Measurements from ENCODE around the gene ARHGEF6.
A peak's percentile ranks its signal among the peaks of the same experiment; 100 is the strongest.

The ARHGEF6 gene

DNA sequence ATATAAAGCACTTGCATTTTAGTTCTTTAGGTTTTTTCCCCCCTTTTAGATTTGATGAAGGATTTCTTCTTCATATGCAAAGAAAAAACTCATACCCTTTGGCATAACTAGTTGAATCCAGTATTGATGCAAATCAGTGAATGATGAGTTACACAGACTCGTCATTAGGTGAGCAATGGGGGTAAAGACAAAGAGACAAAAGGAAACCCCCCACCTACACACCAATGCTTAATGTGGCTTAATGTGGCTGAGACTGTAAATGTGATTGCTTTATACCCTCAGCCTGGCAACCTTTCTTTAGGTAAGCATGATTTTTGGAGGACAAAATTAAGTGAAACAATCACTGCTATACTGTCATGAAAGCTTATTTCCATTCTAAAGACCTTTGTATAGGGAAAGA is 93.3 kb downstream of the ARHGEF6 start:
- peak; percentile 43 for DNase-seq

DNA sequence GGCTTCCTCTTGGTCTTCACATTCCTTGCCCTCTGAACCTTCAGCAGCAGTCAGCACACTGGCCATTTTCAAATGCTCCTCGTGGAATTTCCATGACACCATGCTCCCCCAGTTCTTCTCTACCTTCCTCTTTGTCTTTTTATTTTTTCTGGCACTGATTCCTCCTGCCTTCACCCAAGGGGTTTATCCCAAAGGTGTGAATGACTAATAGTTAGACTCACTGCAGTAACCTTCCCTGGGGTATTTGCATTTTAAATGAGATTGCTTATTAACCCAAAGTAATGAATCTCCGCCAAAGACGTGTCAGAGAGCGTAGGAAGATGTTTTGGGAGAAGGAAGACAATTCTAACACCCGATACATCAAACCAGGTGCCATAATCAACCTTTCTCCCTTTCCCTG is 96.6 kb downstream of the ARHGEF6 start:
- DNase-seq = no peak

DNA sequence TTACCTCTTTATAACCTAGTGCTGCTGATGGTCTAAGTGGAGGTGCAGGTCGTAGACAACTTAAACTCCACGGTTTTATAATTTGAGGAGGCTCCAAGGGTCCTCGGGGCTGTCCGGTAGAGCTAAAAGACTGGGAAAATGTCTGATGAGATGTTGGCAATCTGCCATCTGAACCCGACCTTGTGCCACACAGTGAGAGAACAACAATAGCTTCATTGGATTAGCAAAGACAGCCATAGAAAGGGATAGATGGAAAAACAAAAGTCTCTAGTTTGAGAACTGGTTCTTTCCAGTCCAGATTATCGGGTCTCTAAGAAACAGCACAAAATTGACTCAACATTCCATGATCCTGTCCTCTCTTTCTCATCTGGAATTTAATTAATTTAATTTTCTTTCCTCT is 101.2 kb downstream of the ARHGEF6 start:
- no peak for DNase-seq

DNA sequence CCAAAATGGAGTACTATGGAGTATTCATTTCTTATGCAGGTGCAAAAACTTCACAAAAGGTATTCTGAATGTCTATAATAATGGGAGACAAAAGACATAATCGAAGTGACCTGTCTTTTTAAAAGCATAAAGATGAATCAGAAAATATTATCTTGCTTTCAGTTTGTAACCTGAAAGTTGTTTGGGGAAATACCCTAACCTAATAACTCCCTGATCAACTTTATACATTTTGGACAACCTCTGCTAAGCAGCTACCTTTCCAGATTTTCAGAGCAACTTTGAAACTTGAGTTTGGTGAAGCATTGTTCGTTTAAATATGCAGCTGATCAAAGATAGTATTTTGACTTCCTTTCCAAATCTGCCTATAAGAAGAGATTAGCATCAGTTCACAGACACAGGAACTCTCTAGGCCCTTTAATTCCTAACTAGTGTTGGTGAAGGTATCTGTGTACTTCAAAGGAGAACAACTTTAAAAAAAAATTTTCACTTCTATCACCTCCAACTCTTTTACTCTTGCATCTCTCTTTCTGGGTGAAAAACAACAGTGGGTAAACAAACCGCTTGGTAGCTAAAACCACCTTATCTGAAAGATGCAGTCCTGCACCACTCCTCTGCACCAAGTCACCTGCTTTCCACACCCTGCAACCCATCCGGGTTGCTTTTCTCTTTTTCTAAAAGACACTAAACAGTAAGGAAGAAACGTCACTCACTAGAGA is 106.3 kb downstream of the ARHGEF6 start:
- DNase-seq = peak; percentile 64

DNA sequence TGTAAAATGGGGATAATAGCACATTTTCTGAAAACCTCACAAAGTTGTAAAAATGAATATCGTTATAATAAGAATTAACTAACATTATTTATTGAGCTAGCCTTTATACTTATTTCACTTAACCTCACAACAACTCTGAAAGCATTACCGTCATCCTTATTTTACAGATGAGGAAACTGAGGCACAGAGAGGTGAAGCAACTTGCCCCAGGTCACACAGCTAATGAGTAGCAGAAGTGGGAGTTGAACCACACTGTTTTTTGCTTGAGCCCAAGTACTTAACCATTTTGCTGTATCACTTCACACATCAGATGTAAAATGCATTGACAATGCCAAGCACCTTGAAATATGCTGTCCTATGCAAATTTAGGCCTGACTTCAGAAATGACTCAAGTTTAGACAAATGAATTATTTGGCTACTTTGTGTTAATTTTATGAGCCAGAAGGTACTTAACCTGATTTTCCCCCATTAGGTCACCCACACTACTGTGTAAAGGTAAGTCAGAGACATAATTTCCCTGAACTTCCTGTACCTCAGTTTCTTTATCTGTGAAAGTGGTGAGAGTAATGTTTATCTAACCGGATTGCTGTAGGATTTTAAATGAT is 109.6 kb downstream of the ARHGEF6 start:
- DNase-seq = no peak

DNA sequence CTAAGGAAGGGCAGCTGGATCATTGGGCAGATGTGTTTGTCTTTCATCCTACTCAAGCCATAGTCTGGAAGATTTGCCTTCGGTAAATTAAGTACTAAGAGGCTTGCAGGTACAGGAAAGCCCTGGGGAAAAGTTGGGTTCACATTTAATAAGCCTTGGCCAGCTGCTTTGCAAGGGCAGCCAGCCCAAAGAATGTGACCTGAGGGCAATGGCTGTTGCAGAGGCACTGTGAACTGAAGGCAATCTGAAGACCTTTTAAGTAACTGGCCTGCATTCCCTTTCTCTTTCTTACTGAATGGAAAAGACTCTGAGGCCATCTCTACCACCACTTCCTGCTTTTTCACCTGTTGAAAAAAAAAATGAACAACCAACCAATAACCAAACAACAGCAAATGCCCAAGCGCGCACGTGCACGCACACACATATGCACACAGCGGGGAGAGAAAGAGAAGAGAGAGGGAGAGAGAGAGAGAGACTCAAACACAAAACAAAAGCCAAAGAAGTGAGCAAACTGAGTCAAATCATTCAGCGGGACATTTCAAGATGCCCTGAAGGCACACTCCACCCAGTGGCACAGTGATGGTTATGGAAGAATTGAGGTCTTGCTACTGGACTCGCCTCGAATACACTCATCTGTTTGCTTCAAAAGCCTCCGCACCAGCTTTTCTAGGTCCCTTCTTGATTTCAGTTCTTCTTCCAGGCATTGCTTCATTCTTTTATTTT is 113.1 kb downstream of the ARHGEF6 start:
- DNase-seq = no peak

DNA sequence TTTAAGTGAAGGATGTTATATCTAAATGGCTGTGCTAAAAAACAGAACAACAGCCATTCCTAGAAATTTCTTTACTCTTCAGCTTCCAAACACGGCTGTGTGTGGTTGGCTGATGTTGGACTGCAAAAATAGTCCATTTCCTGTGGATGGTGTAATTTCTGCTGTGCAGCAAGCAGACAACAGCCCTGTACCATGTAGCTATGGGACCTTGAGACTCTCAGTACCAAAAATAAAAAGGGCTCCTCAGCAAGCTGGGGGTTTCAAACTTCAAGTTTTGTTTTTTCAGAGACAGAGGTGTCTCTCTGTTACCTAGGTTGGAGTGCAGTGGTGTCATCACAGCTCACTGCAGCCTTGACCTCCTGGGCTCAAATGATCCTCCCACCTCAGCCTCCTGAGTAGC is 114.6 kb downstream of the ARHGEF6 start:
- DNase-seq = no peak

DNA sequence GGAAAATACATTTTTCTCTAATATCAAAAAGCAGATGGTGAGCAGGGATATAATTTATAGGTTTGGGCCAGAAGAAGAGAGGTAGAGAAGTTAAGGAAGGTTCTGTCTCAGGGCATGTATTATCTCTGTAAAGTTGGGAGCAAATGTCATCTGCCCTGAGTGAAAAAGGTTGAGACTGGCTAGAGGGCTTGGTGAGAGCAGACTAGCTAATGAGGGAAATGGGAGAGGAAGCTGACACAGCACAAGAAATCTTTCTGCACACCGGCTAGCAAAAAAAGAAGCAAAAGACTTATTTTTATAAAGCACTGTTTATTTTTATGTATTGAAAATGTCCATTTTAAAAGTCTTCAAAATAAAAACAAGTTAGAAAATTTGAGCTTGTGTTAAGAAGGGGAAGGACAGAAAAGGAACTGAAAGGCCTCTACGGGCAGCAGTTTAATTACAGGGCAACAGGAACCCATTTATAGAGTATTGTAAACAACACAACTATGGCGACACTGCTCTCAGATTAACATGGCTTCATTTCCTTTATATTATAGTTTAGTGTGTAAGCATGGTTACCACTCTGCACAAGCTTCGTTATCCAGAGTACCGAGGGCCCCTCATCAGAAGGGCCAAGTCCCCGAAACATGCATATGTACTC is 115.4 kb downstream of the ARHGEF6 start:
- no peak for DNase-seq

DNA sequence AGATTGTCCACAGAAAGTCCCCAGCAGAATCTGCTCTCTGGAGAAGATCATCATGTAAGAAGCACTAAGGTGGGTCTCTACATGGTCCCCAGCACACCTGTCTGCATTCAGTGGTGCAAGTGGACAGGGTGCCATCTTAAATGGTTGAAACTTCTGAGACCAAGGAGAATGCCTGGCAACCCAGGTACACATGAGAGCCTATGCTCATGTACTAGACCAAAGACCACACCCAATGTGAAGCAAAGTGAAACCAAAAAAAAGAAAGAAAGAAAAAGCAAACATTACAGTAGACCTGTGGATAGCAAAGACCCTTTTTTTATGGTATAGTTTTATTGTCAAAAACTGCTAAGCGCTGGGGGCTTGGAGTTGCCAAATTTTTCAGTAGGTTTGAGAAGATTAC is 117.8 kb downstream of the ARHGEF6 start:
- DNase-seq = peak; percentile 35

DNA sequence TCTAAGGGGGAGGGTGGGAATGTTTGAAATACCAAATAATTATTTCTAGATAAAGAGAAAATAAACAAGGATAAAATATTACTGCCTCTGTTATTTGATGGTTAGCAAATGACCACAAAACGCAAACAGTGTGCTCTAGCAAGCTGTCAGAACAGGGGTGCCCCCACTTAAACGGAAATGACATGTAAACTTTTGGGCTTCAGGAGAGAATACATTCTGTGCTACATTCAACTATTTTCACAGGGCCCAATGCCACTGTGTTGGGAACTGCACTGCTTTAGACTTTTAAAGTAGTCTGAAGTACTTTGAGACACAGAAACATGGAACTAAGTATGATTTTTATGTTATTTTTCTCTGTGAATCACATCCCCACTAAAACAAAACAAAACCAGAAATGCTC is 118.6 kb downstream of the ARHGEF6 start:
- peak; percentile 60 for DNase-seq

DNA sequence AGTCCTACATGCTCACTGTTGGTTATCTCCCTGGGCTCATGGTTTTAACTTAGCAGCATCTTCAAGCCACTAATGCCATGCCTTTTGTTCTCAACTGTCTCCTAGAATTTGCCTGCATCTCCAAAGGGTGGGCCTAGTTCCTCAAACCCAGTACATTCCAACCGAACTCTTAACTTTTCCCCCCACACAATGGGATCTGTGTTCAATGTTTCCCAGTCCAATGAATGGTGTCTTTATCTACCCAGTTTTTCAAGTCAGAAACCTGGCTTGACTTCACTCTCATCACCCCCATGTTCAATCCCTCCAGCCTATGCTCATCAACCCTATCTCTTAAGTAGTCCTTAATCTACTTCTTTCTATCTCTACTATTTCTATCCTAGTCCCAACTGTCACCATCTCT is 119.8 kb downstream of the ARHGEF6 start:
- no peak for DNase-seq

DNA sequence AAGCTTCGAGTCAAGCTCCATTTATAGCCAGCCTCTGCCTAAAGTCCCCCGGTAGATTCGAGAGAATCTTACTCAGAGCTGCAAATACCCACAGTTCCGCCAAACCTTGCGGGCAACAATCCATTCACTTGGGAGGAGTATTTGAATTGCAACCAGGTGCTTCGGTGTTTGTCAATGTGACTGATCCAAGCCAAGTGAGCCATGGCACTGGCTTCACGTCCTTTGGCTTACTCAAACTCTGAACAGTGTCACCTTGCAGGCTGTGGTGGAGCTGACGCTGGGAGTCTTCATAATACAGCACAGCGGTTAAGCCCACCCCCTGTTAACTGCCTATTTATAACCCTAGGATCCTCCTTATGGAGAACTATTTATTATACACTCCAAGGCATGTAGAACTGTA is 121.6 kb downstream of the ARHGEF6 start:
- no peak for DNase-seq

DNA sequence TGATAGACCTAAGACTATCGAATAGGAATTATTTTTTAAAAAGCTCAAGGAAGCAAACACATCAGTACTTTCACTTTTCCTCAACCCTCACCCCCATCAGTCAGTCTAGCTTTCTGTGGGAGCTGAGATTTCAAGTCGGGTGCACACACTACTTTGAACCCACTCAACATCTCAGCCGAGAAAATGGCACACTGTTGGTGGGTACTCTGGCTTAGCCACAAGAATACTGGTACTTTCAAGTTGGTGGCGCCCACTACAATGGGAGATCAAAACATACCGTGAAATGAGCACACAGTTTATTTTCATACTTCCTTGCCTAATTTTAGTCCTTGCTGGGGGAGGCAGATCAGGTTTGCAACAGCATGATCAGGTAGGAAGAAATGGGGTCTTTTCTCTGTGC is 122.6 kb downstream of the ARHGEF6 start:
- peak; percentile 40 for DNase-seq

DNA sequence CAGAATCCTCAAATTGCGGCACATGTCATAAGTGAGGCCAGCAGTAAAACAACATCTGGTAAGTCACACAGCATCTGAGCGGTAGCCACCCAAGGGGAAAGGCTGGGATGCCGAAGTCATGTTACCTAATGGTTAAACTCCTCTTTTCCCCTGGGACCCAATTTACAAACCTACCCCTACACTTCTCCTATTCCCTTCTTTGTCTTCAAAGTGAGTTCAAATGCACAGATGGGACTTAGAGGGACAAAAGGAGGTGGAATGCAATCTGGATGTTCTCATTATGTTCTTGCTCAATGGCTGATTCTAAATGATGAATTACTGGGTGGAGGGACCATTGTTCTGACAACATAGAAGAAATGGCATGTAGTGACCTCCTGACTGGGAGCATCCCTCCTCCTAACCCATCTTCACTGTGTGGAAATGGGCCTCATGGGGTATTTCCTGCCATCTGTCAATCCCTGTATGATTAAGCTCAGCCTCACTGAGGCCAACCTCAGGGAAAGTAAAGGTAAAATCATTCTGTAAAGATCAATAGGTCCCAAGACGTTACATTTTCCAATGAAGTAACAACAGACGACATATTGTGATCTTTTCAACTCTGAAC is 124.3 kb downstream of the ARHGEF6 start:
- DNase-seq = no peak

DNA sequence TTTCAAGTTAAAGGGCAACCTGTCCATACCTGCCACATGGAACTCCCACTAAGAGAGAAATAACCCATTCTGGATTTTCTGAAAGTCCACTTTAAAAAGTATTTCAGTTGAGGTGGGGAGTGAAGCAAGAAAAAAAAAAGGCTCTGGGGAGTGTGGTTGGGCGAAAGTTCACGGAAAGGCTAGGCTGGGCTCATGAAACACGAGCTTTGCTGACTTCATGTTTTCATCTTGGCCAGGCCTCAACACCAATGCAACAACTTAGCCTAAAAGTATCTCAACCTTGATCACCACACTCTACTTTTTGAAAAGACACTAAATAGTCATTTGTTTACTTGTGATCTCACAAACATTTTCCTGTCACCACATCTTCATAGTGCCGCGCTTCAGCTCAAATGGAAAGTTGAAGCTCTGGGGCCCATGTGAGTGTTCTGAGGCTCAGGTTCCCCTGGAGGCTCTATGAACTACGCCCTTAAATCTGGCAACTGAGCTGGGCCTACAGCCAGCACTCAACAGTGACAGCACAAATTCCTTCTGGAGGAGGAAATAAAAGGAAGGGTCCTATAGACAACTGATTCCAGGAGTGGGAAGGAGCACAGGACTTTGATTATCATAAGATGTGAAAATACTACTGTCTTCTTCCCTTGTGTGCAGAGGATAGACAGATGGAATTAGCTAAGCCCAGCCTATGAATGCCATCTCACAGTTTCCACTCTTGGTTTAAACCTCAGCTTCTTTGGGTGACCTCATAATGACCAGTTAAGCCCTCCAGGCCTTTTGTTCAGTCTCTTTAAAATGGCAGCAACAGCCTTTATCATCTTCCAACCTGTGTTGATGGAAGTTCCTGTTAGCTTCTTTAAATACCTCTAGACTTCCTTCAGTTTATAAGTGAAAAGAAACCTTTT is 127.7 kb downstream of the ARHGEF6 start:
- no peak for DNase-seq

DNA sequence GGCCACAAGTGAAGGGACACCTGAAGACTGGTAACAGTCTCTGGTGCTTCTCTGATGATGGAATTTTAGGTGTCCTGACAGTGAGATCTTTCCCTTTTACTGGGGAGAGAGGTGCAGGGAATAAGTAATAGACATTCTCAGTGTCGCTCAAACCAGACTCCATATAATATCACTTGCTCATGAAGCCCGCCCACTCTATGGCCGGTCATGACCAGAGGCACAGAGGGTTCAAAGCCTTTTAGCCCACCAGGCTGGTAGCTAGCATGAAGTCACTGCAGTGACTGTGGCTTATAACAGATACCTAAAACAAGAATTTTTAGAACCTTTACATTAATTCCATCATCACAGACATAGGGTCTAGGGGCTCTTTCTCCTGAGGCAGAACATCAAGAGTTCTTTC is 129.9 kb downstream of the ARHGEF6 start:
- no peak for DNase-seq

DNA sequence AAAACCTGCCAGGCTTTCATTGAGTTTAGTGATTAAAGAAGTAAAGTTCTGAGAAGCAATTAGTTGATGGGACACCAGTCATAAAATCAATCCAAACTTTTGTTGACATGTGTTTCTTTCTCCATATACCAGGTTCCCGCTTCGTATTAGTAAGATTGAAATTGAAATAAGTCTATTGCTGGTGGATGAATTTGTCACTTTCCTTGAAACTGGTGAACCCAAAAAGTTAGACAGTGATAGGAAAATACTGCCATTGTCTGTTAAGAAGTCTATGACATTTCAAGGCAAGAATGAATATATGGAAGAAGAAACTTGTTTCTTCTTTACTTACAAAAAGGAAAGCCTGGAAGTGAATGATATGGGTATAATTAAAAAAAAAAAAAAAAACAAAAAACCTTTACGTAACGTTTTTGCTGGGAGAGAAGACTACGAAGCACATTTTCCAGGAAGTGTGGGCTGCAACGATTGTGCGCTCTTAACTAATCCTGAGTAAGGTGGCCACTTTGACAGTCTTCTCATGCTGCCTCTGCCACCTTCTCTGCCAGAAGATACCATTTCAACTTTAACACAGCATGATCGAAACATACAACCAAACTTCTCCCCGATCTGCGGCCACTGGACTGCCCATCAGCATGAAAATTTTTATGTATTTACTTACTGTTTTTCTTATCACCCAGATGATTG is 132.9 kb downstream of the ARHGEF6 start, which contains the start of gene CD40LG:
Gene CD40LG (plus strand): TSS at position 482 of the 684 bp plus-strand sequence. CDS start 91 bp downstream, at position 573.
- peak; percentile 48 for DNase-seq

DNA sequence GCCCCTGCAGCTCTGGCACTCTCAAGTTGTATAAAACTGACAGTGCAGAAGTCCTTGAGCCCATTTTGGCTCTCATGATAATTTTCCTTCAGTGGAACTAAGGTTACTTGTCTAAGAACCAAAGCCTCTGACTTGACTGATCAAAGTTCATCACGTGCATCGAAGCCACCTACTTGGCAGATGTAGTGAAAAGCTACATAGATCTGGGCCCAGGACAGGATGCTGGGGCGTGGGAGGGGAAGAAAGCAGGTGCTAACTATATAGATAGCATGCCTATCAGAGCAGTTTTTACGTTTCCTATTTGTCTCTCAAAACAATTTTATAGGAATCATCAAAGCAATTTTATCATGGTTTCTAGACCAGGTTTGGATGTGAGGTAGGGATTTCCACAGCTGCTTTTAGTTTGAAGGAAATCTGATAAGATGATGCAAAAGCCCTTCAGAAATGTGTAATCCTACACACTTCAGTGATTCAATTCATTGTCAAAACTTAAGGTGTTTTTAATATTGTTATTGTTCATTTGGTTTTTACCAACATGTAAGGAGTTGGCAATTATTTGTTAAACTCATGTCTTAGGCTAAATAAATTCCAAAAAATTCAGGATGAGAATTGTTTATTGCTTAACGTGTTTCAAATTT is 134.0 kb downstream of the ARHGEF6 start:
- DNase-seq = peak; percentile 57

DNA sequence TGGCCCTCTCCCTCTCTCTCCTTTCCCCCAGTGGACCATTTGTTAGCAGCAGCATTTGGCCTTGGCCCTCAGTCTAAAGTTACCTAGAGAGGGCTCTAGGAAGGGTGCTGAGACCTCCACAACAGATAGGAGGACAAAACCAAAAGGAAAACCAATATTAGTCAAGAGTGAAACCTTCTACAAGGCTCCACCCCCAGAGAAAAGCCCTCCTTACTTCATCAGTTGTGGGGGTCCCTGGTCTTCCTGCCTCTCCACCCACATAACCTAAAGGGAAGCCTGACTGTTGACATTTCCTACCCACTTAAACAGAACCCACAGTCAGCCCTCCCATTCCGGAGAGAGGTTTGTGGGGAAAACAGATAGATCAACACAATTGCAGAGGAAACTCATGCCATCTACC is 137.5 kb downstream of the ARHGEF6 start:
- no peak for DNase-seq

DNA sequence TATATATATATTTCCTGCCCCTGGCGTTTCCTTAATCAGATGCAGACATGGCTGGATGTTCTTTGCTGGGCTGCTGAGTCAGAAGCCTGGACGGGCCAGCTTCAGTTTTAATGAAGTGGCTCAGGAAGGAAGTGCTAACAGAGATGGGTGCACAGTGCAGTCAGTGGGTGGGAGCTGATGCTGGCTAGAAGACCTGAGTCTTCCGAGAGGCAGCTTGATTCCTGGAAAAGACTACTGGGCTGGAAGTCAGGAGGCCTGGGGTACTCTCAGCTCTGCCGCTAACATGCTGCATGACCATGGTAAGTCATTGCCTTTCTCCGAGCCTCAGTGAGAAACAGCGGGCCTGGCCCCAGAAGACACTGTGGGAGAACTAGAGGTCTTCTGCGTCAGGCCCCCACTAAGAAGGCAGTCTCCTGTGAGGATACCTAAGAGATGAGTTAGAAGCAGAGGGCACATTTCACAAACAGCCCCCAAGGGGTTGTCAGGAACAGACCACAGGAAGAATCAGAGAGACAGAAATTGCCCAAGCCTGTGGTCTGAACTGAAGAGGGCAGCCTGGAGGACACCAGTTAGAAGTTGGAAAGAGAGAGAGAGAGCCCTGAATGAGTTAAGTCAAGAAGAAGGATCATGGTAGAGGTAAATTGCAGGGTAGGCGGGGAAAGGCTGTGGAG is 141.1 kb downstream of the ARHGEF6 start:
- no peak for DNase-seq
